NCI-H1092 (cell line): ENCODE measurements around the gene FAP.

Experiments used
- DNase-seq: peaks from one replicate; lab custom pipeline; 2025; lab: John Stamatoyannopoulos, UW

FAP gene

GRCh38 chr2:162242586-162243280, 512 bp downstream of the FAP start:
- DNase-seq, result no peak

GRCh38 chr2:162241571-162241970, 1.7 kb downstream of the FAP start:
- no peak for DNase-seq

- DNase-seq, result no peak
Observed at GRCh38 chr2:162234620-162235462, 8.4 kb downstream of the FAP start.

- DNase-seq, result no peak
Observed at GRCh38 chr2:162233197-162233596, 10.0 kb downstream of the FAP start.

- no peak for DNase-seq
Observed at GRCh38 chr2:162232671-162233070, 10.6 kb downstream of the FAP start.

- no peak for DNase-seq
Observed at GRCh38 chr2:162232027-162232426, 11.2 kb downstream of the FAP start.

GRCh38 chr2:162230761-162231160, 12.5 kb downstream of the FAP start:
- no peak for DNase-seq

GRCh38 chr2:162226836-162227235, 16.4 kb downstream of the FAP start:
- DNase-seq, result no peak

GRCh38 chr2:162221064-162221463, 22.2 kb downstream of the FAP start:
- no peak for DNase-seq

- DNase-seq, result no peak
Observed at GRCh38 chr2:162220368-162220767, 22.9 kb downstream of the FAP start.

- no peak for DNase-seq
Observed at GRCh38 chr2:162219426-162219825, 23.8 kb downstream of the FAP start.

GRCh38 chr2:162217598-162217997, 25.6 kb downstream of the FAP start:
- no peak for DNase-seq

GRCh38 chr2:162215162-162215561, 28.1 kb downstream of the FAP start:
- no peak for DNase-seq

GRCh38 chr2:162212366-162212765, 30.9 kb downstream of the FAP start:
- no peak for DNase-seq

- no peak for DNase-seq
Observed at GRCh38 chr2:162211732-162212131, 31.5 kb downstream of the FAP start.

GRCh38 chr2:162210385-162210784, 32.9 kb downstream of the FAP start:
- DNase-seq, result no peak

GRCh38 chr2:162202203-162202602, 41.0 kb downstream of the FAP start:
- no peak for DNase-seq

- DNase-seq, result no peak
Observed at GRCh38 chr2:162200636-162201035, 42.6 kb downstream of the FAP start.

- DNase-seq, result no peak
Observed at GRCh38 chr2:162199913-162200312, 43.3 kb downstream of the FAP start.

GRCh38 chr2:162198239-162198638, 45.0 kb downstream of the FAP start:
- DNase-seq, result no peak

- no peak for DNase-seq
Observed at GRCh38 chr2:162197069-162197825, 46.0 kb downstream of the FAP start.

- no peak for DNase-seq
Observed at GRCh38 chr2:162196638-162197037, 46.6 kb downstream of the FAP start.

- no peak for DNase-seq
Observed at GRCh38 chr2:162188451-162188850, 54.8 kb downstream of the FAP start.
